Measurements from ENCODE around the gene DIPK1B. TPM values are rescaled to one million over a fixed set of nuclear protein-coding genes. Genes with fewer than 3 reads are reported as not detected.

DIPK1B gene
- polyA plus RNA-seq, 1 donor from 2014 or later: 65.1 TPM

DNA sequence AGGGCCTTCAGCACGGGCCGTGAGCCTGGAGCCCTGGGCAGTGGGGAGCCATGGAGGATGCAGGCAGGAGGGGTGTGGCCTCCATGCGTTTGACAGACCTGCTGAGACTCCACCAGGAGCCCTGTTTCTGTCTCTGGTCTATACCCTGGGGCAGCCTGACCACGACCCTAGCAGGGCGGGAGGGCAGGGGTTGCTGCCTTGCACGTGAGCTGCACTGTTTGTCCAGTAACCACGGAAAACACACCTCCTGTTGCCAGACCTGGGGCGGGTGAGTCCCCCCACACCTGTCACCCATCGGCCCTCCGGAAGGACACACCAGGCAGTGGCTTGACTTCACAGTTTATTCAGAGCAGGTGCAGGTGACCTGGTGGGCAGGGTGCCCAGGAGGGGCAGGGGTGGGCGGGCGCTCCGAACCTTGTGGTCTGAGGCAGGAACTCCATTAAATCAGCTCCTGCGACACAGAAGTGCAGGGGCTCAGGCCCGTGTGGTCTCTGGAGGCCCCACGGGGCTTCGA, 41.7 kb downstream of the DIPK1B start:
- Histone ChIP-seq H3K36me3 (ENCODE audit: insufficient read depth, low read length) (no peaks in the 10 kb centered on the region), H3K9ac (ENCODE audit: low read length) (no peak overlapping the region), H3K27ac (ENCODE audit: low read length) (no peak overlapping the region), H3K27me3 (ENCODE audit: insufficient read depth, low read depth, low read length) (no peaks in the 10 kb centered on the region), H3K4me3 (ENCODE audit: low read length) (no peak overlapping the region), H3K4me2 (ENCODE audit: low read length) (no peak overlapping the region), H3K9me2 (ENCODE audit: insufficient read depth, low read length) (no peaks in the 10 kb centered on the region), H3F3A (ENCODE audit: insufficient read depth, low read length, poor library complexity, severe bottlenecking) (no peaks in the 10 kb centered on the region), H2AFZ (ENCODE audit: low read depth, low read length) (no peak overlapping the region), H3K79me2 (replicated peaks; ENCODE audit: insufficient read depth, low read length) (no peaks in the 10 kb centered on the region), H3K9me3 (ENCODE audit: low read length) (no peaks in the 10 kb centered on the region), H4K20me1 (ENCODE audit: insufficient read depth) (no peaks in the 10 kb centered on the region)
- TF ChIP-seq, protein P1, sequence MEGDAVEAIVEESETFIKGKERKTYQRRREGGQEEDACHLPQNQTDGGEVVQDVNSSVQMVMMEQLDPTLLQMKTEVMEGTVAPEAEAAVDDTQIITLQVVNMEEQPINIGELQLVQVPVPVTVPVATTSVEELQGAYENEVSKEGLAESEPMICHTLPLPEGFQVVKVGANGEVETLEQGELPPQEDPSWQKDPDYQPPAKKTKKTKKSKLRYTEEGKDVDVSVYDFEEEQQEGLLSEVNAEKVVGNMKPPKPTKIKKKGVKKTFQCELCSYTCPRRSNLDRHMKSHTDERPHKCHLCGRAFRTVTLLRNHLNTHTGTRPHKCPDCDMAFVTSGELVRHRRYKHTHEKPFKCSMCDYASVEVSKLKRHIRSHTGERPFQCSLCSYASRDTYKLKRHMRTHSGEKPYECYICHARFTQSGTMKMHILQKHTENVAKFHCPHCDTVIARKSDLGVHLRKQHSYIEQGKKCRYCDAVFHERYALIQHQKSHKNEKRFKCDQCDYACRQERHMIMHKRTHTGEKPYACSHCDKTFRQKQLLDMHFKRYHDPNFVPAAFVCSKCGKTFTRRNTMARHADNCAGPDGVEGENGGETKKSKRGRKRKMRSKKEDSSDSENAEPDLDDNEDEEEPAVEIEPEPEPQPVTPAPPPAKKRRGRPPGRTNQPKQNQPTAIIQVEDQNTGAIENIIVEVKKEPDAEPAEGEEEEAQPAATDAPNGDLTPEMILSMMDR (IDR thresholded peaks at IDR 0.05; ENCODE audit: poor library complexity, severe bottlenecking): no peak
- TF ChIP-seq, protein P2, sequence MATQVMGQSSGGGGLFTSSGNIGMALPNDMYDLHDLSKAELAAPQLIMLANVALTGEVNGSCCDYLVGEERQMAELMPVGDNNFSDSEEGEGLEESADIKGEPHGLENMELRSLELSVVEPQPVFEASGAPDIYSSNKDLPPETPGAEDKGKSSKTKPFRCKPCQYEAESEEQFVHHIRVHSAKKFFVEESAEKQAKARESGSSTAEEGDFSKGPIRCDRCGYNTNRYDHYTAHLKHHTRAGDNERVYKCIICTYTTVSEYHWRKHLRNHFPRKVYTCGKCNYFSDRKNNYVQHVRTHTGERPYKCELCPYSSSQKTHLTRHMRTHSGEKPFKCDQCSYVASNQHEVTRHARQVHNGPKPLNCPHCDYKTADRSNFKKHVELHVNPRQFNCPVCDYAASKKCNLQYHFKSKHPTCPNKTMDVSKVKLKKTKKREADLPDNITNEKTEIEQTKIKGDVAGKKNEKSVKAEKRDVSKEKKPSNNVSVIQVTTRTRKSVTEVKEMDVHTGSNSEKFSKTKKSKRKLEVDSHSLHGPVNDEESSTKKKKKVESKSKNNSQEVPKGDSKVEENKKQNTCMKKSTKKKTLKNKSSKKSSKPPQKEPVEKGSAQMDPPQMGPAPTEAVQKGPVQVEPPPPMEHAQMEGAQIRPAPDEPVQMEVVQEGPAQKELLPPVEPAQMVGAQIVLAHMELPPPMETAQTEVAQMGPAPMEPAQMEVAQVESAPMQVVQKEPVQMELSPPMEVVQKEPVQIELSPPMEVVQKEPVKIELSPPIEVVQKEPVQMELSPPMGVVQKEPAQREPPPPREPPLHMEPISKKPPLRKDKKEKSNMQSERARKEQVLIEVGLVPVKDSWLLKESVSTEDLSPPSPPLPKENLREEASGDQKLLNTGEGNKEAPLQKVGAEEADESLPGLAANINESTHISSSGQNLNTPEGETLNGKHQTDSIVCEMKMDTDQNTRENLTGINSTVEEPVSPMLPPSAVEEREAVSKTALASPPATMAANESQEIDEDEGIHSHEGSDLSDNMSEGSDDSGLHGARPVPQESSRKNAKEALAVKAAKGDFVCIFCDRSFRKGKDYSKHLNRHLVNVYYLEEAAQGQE (IDR thresholded peaks at IDR 0.05; ENCODE audit: borderline replicate concordance): no peak
- no peak for TF ChIP-seq TAF1 (IDR thresholded peaks at IDR 0.05; ENCODE audit: low read depth)
- TF ChIP-seq EP300 (conservative IDR thresholded peaks at IDR 0.05; ENCODE audit: poor library complexity, severe bottlenecking): no peak
- TF ChIP-seq RAD21 (conservative IDR thresholded peaks at IDR 0.05): no peak
- no peak for TF ChIP-seq EZH2 (IDR thresholded peaks at IDR 0.05; ENCODE audit: borderline replicate concordance, insufficient read depth, low read length, poor library complexity, severe bottlenecking)
- no peak for TF ChIP-seq MXI1 (conservative IDR thresholded peaks at IDR 0.05; ENCODE audit: poor library complexity, severe bottlenecking)
- TF ChIP-seq SMC3 (conservative IDR thresholded peaks at IDR 0.05; ENCODE audit: poor library complexity): no peak
- TF ChIP-seq POLR2AphosphoS5 (IDR thresholded peaks at IDR 0.05): no peak

DNA sequence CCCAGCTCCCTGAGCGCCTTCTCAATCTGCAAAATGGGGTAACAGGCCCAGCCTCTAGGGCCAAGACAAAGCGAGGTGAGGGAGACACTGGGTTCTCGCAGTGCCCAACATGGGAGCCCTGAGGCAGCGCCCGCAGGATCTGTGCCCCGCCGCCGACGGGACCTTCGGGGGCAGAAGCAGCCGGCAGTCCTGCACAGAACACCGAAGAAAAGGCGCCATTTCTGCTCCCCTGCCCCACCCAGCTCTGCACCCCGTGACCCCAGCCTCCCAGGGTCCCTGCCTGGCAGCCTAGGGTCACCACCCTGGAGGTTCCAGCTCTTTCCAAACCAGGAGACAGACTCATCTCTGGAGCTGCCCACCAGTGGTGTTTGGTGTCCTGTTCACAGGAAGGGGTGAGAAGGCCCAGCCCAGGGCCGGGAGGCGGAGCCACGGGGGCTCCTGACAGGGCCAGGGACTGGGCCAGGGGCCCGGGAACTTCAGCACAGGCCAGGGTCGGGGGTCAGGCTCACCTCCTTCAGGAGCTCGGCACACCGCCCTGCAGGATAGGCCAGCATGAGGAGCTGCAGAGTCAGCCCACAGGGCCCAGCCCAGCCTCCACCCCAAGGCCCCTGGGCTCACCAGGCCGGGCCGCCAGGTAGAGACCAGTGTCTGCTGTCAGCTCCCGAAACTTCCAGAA, 42.4 kb downstream of the DIPK1B start:
- Histone ChIP-seq H2AFZ (ENCODE audit: low read depth, low read length) (no peak overlapping the region), H3K79me2 (replicated peaks; ENCODE audit: insufficient read depth, low read length) (no peaks in the 10 kb centered on the region), H3K27ac (ENCODE audit: low read length) (no peak overlapping the region), H3K36me3 (ENCODE audit: insufficient read depth, low read length) (no peaks in the 10 kb centered on the region), H3F3A (ENCODE audit: insufficient read depth, low read length, poor library complexity, severe bottlenecking) (no peaks in the 10 kb centered on the region), H3K9ac (ENCODE audit: low read length) (no peak overlapping the region), H3K4me2 (ENCODE audit: low read length) (no peak overlapping the region), H3K9me3 (ENCODE audit: low read length) (no peaks in the 10 kb centered on the region), H3K4me3 (ENCODE audit: low read length) (no peak overlapping the region), H3K27me3 (ENCODE audit: insufficient read depth, low read depth, low read length) (no peaks in the 10 kb centered on the region), H4K20me1 (ENCODE audit: insufficient read depth) (no peaks in the 10 kb centered on the region), H3K9me2 (ENCODE audit: insufficient read depth, low read length) (no peaks in the 10 kb centered on the region)
- no peak for TF ChIP-seq RAD21 (conservative IDR thresholded peaks at IDR 0.05)
- TF ChIP-seq TAF1 (IDR thresholded peaks at IDR 0.05; ENCODE audit: low read depth): no peak
- TF ChIP-seq, protein P2 (IDR thresholded peaks at IDR 0.05; ENCODE audit: borderline replicate concordance): no peak
- no peak for TF ChIP-seq EP300 (conservative IDR thresholded peaks at IDR 0.05; ENCODE audit: poor library complexity, severe bottlenecking)
- TF ChIP-seq MXI1 (conservative IDR thresholded peaks at IDR 0.05; ENCODE audit: poor library complexity, severe bottlenecking): no peak
- TF ChIP-seq SMC3 (conservative IDR thresholded peaks at IDR 0.05; ENCODE audit: poor library complexity): no peak
- TF ChIP-seq EZH2 (IDR thresholded peaks at IDR 0.05; ENCODE audit: borderline replicate concordance, insufficient read depth, low read length, poor library complexity, severe bottlenecking): no peak
- TF ChIP-seq, protein P1 (IDR thresholded peaks at IDR 0.05; ENCODE audit: poor library complexity, severe bottlenecking): no peak
- no peak for TF ChIP-seq POLR2AphosphoS5 (IDR thresholded peaks at IDR 0.05)

Data from neural cell (in vitro differentiated cells).